GM23248 (cell line): ENCODE measurements around the gene PDIA6. TPM values are rescaled to one million over a fixed set of nuclear protein-coding genes. Genes with fewer than 3 reads are reported as not detected.

Experiments used
- DNase-seq: peaks from one replicate; pipeline ENCODE4 v3.0.0-alpha.2; 2015
- H2AFZ ChIP-seq: fragments of 200-600 bp; sonication (generic); 2 replicates; pipeline ENCODE4 v1.6.1; 2016; ENCODE audit warnings: antibody characterized with exemption
- H3F3A ChIP-seq: fragments of 200-600 bp; sonication (generic); 2 replicates; pipeline ENCODE4 v1.6.1; 2016; ENCODE audit warnings: mild to moderate bottlenecking, antibody characterized with exemption, mixed run types; ENCODE audit not compliant: insufficient read depth
- H3K27ac ChIP-seq: fragments of 200-600 bp; sonication (generic); 2 replicates; pipeline ENCODE4 v1.5.1; 2016; ENCODE audit warnings: mild to moderate bottlenecking
- H3K27me3 ChIP-seq: fragments of 200-600 bp; sonication (generic); replicated peaks from 2 replicates; pipeline ENCODE4 v1.6.1; 2016; ENCODE audit warnings: mild to moderate bottlenecking; ENCODE audit not compliant: insufficient read depth
- H3K36me3 ChIP-seq: fragments of 200-600 bp; sonication (generic); 2 replicates; pipeline ENCODE4 v1.6.1; 2016; ENCODE audit warnings: low read depth, mild to moderate bottlenecking
- H3K4me1 ChIP-seq: fragments of 200-600 bp; sonication (generic); 2 replicates; pipeline ENCODE4 v1.6.1; 2016; ENCODE audit warnings: mild to moderate bottlenecking; ENCODE audit not compliant: insufficient read depth
- H3K4me2 ChIP-seq: fragments of 200-600 bp; sonication (generic); one replicate; pipeline ENCODE4 v1.6.1; 2016; ENCODE audit warnings: mild to moderate bottlenecking; ENCODE audit not compliant: unreplicated experiment
- H3K4me3 ChIP-seq: fragments of 200-600 bp; sonication (generic); 2 replicates; pipeline ENCODE4 v1.5.1; 2016; ENCODE audit warnings: mild to moderate bottlenecking
- H3K79me2 ChIP-seq: fragments of 200-600 bp; sonication (generic); 2 replicates; pipeline ENCODE4 v1.6.1; 2016; ENCODE audit warnings: mild to moderate bottlenecking; ENCODE audit not compliant: insufficient read depth
- H3K9ac ChIP-seq: fragments of 200-600 bp; sonication (generic); 2 replicates; pipeline ENCODE4 v1.6.1; 2016; ENCODE audit warnings: mild to moderate bottlenecking
- H3K9me2 ChIP-seq: fragments of 200-600 bp; sonication (generic); 2 replicates; pipeline ENCODE4 v1.6.1; 2016; ENCODE audit warnings: mixed run types, mild to moderate bottlenecking, moderate library complexity; ENCODE audit not compliant: insufficient read depth
- H3K9me3 ChIP-seq: fragments of 200-600 bp; sonication (generic); one replicate; pipeline ENCODE4 v1.6.1; 2017; ENCODE audit warnings: low read depth
- H4K20me1 ChIP-seq: fragments of 200-600 bp; sonication (generic); 2 replicates; pipeline ENCODE4 v1.6.0; 2016; ENCODE audit not compliant: insufficient read depth
- EZH2 ChIP-seq: fragments of 200-600 bp; sonication (generic); IDR thresholded peaks from 2 replicates; pipeline ENCODE4 v1.6.1; 2018; ENCODE audit warnings: antibody characterized with exemption, mild to moderate bottlenecking; ENCODE audit not compliant: insufficient read depth, poor library complexity, severe bottlenecking
- EZH2phosphoT487 ChIP-seq: fragments of 200-600 bp; sonication (generic); IDR thresholded peaks from 2 replicates; pipeline ENCODE4 v1.6.1; 2018; ENCODE audit warnings: antibody characterized with exemption, moderate library complexity, mild to moderate bottlenecking, low read depth; ENCODE audit not compliant: insufficient read depth
- WGBS, 2 experiments: methylation state at CpG; one replicate each; pipeline ENCODE4 v1.1.6; 2015 to 2017; ENCODE audit warnings: low lambda C conversion rate in 2 of 2, low coverage in 1 of 2; ENCODE audit errors: missing lambda C conversion rate in 2 of 2; 5-methylcytosine and 5-hydroxymethylcytosine counted together
- in situ Hi-C: fragments of 300-500 bp; cut with MboI; formaldehyde crosslinking; loops from 2 replicates; pipeline ENCODE4 v1.15.0; 2020
- polyA plus RNA-seq: library from polyadenylated mRNA; unstranded; fragments of >200 nt; fragmentation: Nextera tagmentation; extraction: Ambion mirVana; gene quantifications from 2 replicates; pipeline ENCODE4 v1.2.1, GENCODE V29; 2016
- total RNA-seq: library from RNA; depleted of rRNA; stranded (reverse); fragments of >200 nt; shearing (Covaris generic); gene quantifications from 2 replicates; pipeline ENCODE4 v1.2.3, GENCODE V29; 2014

Gene PDIA6
- total and polyA plus RNA-seq, 2 experiments from 2014 or later, result 363 to 502 TPM

DNA sequence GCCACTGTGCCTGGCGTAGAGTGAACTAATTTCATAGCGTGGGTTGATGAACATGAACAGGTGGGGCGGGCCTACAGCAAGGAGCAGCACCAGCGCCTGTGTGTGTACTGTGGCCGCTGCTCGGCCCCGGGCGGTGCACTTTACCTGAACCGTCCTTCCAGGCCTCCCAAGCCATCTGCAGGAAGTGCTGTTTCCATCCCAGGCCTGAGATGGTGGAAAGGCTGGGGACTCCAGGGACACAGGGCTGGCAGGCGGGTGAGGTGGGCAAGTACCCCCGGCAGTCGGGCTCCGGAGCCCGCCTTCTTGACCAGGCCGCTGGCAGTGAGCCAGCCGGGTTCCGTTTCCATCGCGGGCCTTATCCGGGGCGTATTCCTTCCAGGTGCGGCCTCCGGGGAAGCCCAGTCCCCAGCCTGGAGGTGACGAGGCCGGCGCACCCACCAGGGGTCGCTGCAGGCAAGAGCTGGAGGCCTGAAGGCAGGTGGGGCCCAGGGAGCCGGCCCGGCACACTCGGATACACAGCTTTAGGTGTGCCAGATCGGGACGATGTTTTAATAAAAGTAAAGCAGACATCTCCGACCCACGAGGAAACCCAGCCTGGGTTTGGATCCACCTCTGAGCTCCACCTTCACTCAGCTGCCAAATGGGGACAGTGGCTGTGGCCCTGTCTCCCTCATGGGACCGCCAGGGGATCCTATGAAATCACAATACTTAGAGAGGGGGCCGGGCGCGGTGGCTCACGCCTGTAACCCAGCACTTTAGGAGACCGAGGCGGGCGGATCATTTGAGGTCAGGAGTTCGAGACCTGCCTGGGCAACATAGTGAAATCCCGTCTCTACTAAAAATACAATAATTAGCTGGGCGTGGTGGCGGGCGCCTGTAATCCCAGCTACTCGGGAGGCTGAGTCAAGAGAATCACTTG, 22.7 kb upstream of the PDIA6 start:
- Histone ChIP-seq H3K9me2 (no peaks in the 10 kb centered on the region), H3K36me3 (no peaks in the 10 kb centered on the region), H4K20me1 (no peaks in the 10 kb centered on the region), H3K4me2 (no peak overlapping the region), H3K27me3 (peaks cover 29% of the 10 kb centered on the region), H3K4me1 (no peaks in the 10 kb centered on the region), H3K79me2 (no peaks in the 10 kb centered on the region), H3K9ac (no peak overlapping the region), H3K27ac (no peak overlapping the region), H3K9me3 (no peaks in the 10 kb centered on the region), H3F3A (no peaks in the 10 kb centered on the region), H2AFZ (0 out of 2 replicates have a peak overlapping the region, but pooled peaks have one; percentile 46), H3K4me3 (no peak overlapping the region)
- TF ChIP-seq EZH2phosphoT487, result no peak
- TF ChIP-seq EZH2, result no peak
- in situ Hi-C loops, result loop anchor here (5.0 to 25.0 kb wide), 3 partner anchors 292 to 749 kb away; no protein-coding TSS in a partner anchor
- WGBS, 2 experiments, result 36 to 42% methylated on average over 48 of the region's 48 CpGs
- DNase-seq, result peak; percentile 65

DNA sequence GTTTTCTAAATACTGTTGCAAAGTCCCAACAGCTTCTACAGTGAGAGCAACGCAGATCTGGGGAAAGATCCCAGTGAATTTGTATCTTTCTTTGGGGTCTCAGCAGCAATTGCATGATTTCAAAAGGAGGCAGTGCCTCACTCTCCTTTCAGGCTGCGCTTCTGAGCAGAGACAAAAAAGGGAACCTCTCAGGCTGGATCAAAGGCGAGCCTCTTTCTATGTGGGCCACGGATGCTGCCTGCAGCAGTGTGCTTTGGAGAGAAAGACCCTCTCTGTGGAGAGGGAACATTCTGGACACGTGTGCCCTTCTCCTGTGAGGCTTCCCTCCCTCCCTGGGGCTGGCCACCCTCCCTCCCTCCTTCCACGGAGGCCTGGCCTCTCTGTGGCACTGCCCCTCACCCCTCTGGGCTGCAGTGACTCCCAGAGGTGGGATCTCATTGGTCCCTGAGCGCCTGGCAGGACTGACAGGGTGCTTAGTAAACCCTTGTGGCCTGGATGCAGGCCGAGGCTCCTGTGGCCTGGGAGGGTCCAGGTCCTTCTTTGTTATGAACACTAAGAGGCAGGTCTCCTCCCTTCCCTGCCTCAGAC, 21.6 kb upstream of the PDIA6 start:
- Histone ChIP-seq H3K9me3 (no peaks in the 10 kb centered on the region), H3K36me3 (no peaks in the 10 kb centered on the region), H3K4me2 (no peak overlapping the region), H3K27ac (no peak overlapping the region), H3F3A (no peaks in the 10 kb centered on the region), H3K4me3 (no peak overlapping the region), H3K79me2 (no peaks in the 10 kb centered on the region), H3K9me2 (no peaks in the 10 kb centered on the region), H3K4me1 (no peaks in the 10 kb centered on the region), H3K27me3 (peaks cover 39% of the 10 kb centered on the region), H4K20me1 (no peaks in the 10 kb centered on the region), H2AFZ (no peak overlapping the region), H3K9ac (no peak overlapping the region)
- in situ Hi-C loops, result loop anchor here (10.0 to 25.0 kb wide), 2 partner anchors 603 to 751 kb away; no protein-coding TSS in a partner anchor
- 74 to 78% methylated on average over 7 to 8 of the region's 8 CpGs for WGBS, 2 experiments
- DNase-seq, result no peak
- no peak for TF ChIP-seq EZH2
- TF ChIP-seq EZH2phosphoT487, result no peak

DNA sequence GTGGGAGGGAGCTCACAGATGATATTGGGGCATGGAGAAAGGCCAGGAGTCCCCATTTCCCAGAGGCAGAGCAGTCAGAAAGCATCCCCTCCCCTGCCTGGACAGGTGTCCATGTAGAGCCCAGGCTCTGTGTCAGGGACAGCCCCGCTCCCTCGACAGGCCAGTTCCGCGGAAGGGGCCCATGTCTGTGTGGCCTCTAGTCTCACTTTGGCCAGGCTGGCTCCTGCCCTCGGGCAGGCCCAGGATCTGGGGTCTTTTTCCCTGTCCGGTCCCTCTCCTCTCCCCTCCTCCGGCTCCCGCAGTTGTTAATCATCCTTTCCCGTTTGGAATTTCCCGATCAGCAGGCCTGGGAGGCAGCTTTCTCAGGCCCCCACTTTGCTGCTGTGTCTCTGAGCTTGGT, 20.4 kb upstream of the PDIA6 start:
- DNase-seq, result no peak
- WGBS, 2 experiments, result 65 to 68% methylated on average over 9 to 10 of the region's 10 CpGs

DNA sequence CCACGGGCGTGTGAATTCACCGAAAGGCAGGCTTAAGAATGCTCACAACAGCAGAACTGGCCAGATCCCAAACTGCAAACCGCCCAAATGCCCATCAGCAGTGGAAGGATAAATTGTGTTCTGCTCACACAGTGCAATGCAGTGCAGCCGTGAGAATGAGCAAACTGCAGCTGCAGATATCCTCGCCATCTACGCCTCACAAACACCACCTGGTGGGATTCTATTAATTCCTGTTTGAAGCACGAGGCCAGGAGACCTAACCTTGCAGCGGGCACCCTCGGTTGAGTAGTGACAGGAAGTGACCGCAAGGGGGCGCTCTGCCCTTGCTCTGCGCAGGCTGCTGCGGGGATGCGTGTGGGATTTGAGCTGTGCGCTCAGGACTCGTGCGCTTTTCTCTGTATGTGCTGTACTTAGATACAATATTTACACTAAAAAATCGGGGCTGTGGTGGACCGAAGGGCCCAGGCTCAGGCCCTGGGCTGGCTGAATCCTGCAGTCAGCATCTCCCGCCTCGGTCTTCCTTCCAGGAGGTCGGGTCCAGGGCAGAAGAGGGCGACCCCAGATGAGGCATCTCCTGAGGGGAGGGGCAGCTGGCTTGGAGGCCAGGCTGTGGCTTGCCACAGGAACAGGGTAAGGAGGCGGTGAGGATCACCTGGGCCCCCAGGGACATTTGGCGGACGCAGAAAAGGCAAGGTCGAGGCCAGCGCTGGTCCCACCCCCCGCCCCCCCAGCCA, 19.8 kb upstream of the PDIA6 start:
- H3K9ac ChIP-seq, result no peak overlapping the region
- peak; percentile 88 for DNase-seq
- in situ Hi-C loops, result loop anchor here (10.0 to 25.0 kb wide), 2 partner anchors 605 to 752 kb away; no protein-coding TSS in a partner anchor
- no peaks in the 10 kb centered on the region for H3K9me3 ChIP-seq
- 17% methylated on average over 28 to 30 of the region's 30 CpGs for WGBS, 2 experiments
- no peaks in the 10 kb centered on the region for H3K4me1 ChIP-seq
- no peak overlapping the region for H3K4me3 ChIP-seq
- no peak overlapping the region for H3K27ac ChIP-seq
- no peaks in the 10 kb centered on the region for H3K9me2 ChIP-seq
- H3K79me2 ChIP-seq, result no peaks in the 10 kb centered on the region
- no peaks in the 10 kb centered on the region for H4K20me1 ChIP-seq
- H3K36me3 ChIP-seq, result no peaks in the 10 kb centered on the region
- no peak overlapping the region for H3K4me2 ChIP-seq
- TF ChIP-seq EZH2phosphoT487, result no peak
- H2AFZ ChIP-seq, result no peak overlapping the region; the same call in 1 of the 2 replicates
- H3K27me3 ChIP-seq, result peaks cover 46% of the 10 kb centered on the region
- no peaks in the 10 kb centered on the region for H3F3A ChIP-seq

More for the DNA sequence above, 20.4 kb upstream of the PDIA6 start:
- Histone ChIP-seq H3K9ac (no peak overlapping the region), H3K27ac (no peak overlapping the region), H3F3A (no peaks in the 10 kb centered on the region), H3K9me2 (no peaks in the 10 kb centered on the region), H3K36me3 (no peaks in the 10 kb centered on the region), H2AFZ (no peak overlapping the region), H4K20me1 (no peaks in the 10 kb centered on the region), H3K79me2 (no peaks in the 10 kb centered on the region), H3K4me1 (no peaks in the 10 kb centered on the region), H3K9me3 (no peaks in the 10 kb centered on the region), H3K27me3 (peaks cover 39% of the 10 kb centered on the region), H3K4me3 (no peak overlapping the region), H3K4me2 (no peak overlapping the region)
- no peak for TF ChIP-seq EZH2
- no peak for TF ChIP-seq EZH2phosphoT487
- in situ Hi-C loops, result loop anchor here (10.0 to 25.0 kb wide), 2 partner anchors 604 to 752 kb away; no protein-coding TSS in a partner anchor
